GM23338 (cell line): ENCODE data around the gene ABCA5.

ENCODE experiments used
- EZH2 ChIP-seq: fragments of 200-600 bp; sonication (generic); IDR thresholded peaks from one replicate; pipeline ENCODE4 v1.8.0; 2017; ENCODE audit warnings: antibody characterized with exemption, mild to moderate bottlenecking, low read depth; ENCODE audit not compliant: unreplicated experiment
- EZH2phosphoT487 ChIP-seq: fragments of 200-600 bp; sonication (generic); IDR thresholded peaks from one replicate; pipeline ENCODE4 v1.8.1; 2018; ENCODE audit warnings: antibody characterized with exemption; ENCODE audit not compliant: unreplicated experiment
- JUNB ChIP-seq: IDR thresholded peaks from one replicate; pipeline ENCODE4 v1.6.1; 2016; ENCODE audit warnings: antibody characterized with exemption; ENCODE audit not compliant: unreplicated experiment
- POLR2AphosphoS5 ChIP-seq: IDR thresholded peaks from 2 replicates; pipeline ENCODE4 v1.6.1; 2016; ENCODE audit warnings: antibody characterized with exemption, low read depth
- STAT1 ChIP-seq: IDR thresholded peaks from one replicate; pipeline ENCODE4 v1.6.1; 2016; ENCODE audit warnings: antibody characterized with exemption; ENCODE audit not compliant: unreplicated experiment
- ZNF114 ChIP-seq: fragments of 250-450 bp; sonication (Bioruptor Pico); IDR thresholded peaks from 2 replicates; pipeline ENCODE4 v1.5.0; 2020; ENCODE audit warnings: mild to moderate bottlenecking, moderate library complexity
- ZNF331 ChIP-seq: fragments of 250-450 bp; sonication (Bioruptor Pico); IDR thresholded peaks from 2 replicates; pipeline ENCODE4 v1.5.0; 2020; ENCODE audit warnings: low read depth, mild to moderate bottlenecking, moderate library complexity
- TF ChIP-seq, protein P1 (sequence below), 2 experiments: fragments of 200-600 bp in 1 of 2; sonication (generic) in 1 of 2; conservative IDR thresholded peaks; 2 replicates each; pipeline versions ENCODE4 v1.5.1 to v1.6.1; 2016 to 2017; ENCODE audit warnings: antibody characterized with exemption in 2 of 2, low read depth in 2 of 2, mild to moderate bottlenecking in 2 of 2, moderate library complexity in 1 of 2
- TF ChIP-seq, protein P2 (sequence below): IDR thresholded peaks from one replicate; pipeline ENCODE4 v1.6.1; 2018; ENCODE audit warnings: antibody characterized with exemption; ENCODE audit not compliant: unreplicated experiment
- TF ChIP-seq, protein P3 (sequence below): IDR thresholded peaks from 2 replicates; pipeline ENCODE4 v1.6.1; 2016; ENCODE audit warnings: antibody characterized with exemption

DNA sequence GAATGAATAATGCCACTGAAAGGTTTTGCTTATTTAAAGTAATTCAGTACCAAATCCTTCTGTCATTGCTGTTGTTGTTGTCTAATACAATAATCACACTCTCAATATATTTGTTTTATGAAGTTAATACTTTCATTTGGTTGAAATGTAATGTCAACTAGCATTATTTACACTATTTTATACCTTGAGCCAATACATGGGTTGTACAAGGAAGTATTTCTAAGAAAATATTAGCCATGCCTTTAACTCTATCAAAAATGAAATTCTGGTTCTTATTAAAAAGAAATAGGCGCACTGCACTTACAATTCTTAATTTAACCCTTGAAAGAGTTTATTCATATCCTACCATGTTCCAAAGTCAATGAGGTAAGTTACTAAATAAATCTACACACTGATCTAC, 80.7 kb downstream of the ABCA5 start:
- TF ChIP-seq POLR2AphosphoS5 (no peak), JUNB (no peak), EZH2 (no peak), EZH2phosphoT487 (no peak), ZNF114 (CRISPR knock-in tag) (no peak), ZNF331 (CRISPR knock-in tag) (no peak), STAT1 (no peak)
- TF ChIP-seq, protein P1, sequence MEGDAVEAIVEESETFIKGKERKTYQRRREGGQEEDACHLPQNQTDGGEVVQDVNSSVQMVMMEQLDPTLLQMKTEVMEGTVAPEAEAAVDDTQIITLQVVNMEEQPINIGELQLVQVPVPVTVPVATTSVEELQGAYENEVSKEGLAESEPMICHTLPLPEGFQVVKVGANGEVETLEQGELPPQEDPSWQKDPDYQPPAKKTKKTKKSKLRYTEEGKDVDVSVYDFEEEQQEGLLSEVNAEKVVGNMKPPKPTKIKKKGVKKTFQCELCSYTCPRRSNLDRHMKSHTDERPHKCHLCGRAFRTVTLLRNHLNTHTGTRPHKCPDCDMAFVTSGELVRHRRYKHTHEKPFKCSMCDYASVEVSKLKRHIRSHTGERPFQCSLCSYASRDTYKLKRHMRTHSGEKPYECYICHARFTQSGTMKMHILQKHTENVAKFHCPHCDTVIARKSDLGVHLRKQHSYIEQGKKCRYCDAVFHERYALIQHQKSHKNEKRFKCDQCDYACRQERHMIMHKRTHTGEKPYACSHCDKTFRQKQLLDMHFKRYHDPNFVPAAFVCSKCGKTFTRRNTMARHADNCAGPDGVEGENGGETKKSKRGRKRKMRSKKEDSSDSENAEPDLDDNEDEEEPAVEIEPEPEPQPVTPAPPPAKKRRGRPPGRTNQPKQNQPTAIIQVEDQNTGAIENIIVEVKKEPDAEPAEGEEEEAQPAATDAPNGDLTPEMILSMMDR (conservative IDR thresholded peaks at IDR 0.05; ENCODE audit: low read depth in 2 of 2), result no peak
- TF ChIP-seq, protein P2, sequence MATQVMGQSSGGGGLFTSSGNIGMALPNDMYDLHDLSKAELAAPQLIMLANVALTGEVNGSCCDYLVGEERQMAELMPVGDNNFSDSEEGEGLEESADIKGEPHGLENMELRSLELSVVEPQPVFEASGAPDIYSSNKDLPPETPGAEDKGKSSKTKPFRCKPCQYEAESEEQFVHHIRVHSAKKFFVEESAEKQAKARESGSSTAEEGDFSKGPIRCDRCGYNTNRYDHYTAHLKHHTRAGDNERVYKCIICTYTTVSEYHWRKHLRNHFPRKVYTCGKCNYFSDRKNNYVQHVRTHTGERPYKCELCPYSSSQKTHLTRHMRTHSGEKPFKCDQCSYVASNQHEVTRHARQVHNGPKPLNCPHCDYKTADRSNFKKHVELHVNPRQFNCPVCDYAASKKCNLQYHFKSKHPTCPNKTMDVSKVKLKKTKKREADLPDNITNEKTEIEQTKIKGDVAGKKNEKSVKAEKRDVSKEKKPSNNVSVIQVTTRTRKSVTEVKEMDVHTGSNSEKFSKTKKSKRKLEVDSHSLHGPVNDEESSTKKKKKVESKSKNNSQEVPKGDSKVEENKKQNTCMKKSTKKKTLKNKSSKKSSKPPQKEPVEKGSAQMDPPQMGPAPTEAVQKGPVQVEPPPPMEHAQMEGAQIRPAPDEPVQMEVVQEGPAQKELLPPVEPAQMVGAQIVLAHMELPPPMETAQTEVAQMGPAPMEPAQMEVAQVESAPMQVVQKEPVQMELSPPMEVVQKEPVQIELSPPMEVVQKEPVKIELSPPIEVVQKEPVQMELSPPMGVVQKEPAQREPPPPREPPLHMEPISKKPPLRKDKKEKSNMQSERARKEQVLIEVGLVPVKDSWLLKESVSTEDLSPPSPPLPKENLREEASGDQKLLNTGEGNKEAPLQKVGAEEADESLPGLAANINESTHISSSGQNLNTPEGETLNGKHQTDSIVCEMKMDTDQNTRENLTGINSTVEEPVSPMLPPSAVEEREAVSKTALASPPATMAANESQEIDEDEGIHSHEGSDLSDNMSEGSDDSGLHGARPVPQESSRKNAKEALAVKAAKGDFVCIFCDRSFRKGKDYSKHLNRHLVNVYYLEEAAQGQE, result no peak
- TF ChIP-seq, protein P3, sequence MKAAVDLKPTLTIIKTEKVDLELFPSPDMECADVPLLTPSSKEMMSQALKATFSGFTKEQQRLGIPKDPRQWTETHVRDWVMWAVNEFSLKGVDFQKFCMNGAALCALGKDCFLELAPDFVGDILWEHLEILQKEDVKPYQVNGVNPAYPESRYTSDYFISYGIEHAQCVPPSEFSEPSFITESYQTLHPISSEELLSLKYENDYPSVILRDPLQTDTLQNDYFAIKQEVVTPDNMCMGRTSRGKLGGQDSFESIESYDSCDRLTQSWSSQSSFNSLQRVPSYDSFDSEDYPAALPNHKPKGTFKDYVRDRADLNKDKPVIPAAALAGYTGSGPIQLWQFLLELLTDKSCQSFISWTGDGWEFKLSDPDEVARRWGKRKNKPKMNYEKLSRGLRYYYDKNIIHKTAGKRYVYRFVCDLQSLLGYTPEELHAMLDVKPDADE, result no peak
